CD4-positive, CD25-positive, alpha-beta regulatory T cell (primary cell): Measurements from ENCODE around the gene EDNRB. TPM values are rescaled to one million over a fixed set of nuclear protein-coding genes. Genes with fewer than 3 reads are reported as not detected.

Experiments used
- ATAC-seq, 2 donors: fragments of 150-1000 bp; cut with Tn5 transposase; one replicate each; pipeline ENCODE4 v1.10.0; 2021; ENCODE audit warnings: low read depth in 2 of 2, moderate number of reproducible peaks in 2 of 2, moderate library complexity in 1 of 2
- DNase-seq, 3 donors: peaks; one replicate each; pipeline versions ENCODE4 v3.0.0 to v3.0.0-alpha.2; 2012 to 2022; ENCODE audit warnings: mixed read lengths in 1 of 3
- H3K27ac ChIP-seq: one replicate; pipeline ENCODE4 v1.7.0; 2013; ENCODE audit warnings: mild to moderate bottlenecking, low read length; ENCODE audit not compliant: insufficient read depth, poor library complexity, severe bottlenecking
- H3K27me3 ChIP-seq: one replicate; pipeline ENCODE4 v1.7.0; 2013; ENCODE audit warnings: low read length; ENCODE audit not compliant: control insufficient read depth, insufficient read depth
- H3K36me3 ChIP-seq: one replicate; pipeline ENCODE4 v1.7.0; 2013; ENCODE audit warnings: mild to moderate bottlenecking, low read length, moderate library complexity; ENCODE audit not compliant: control insufficient read depth, insufficient read depth
- H3K4me1 ChIP-seq: 2 replicates; pipeline ENCODE4 v1.7.0; 2013; ENCODE audit warnings: mild to moderate bottlenecking, low read length; ENCODE audit not compliant: insufficient read depth, control insufficient read depth, poor library complexity, severe bottlenecking
- H3K4me3 ChIP-seq: one replicate; pipeline ENCODE4 v1.7.0; 2013; ENCODE audit warnings: low read depth, mild to moderate bottlenecking, low read length, moderate library complexity
- H3K9me3 ChIP-seq, 2 experiments: 1 replicate in 1 of 2; 2 replicates in 1 of 2; pipeline ENCODE4 v1.7.0; 2013; ENCODE audit warnings: low read length in 2 of 2, mild to moderate bottlenecking in 1 of 2, moderate library complexity in 1 of 2; ENCODE audit not compliant: control insufficient read depth in 2 of 2
- H3K27ac Mint-ChIP-seq, 3 donors: one replicate each; pipeline ENCODE4 v1.8.0; 2020 to 2022; ENCODE audit warnings: mild to moderate bottlenecking in 3 of 3, mixed read lengths in 3 of 3, moderate library complexity in 2 of 3
- H3K27me3 Mint-ChIP-seq: one replicate; pipeline ENCODE4 v1.8.0; 2022; ENCODE audit warnings: mild to moderate bottlenecking, mixed read lengths
- H3K36me3 Mint-ChIP-seq: one replicate; pipeline ENCODE4 v1.8.0; 2020; ENCODE audit warnings: mixed read lengths
- H3K4me1 Mint-ChIP-seq, 4 donors: one replicate each; pipeline ENCODE4 v1.8.0; 2020 to 2022; ENCODE audit warnings: mixed read lengths in 4 of 4, mild to moderate bottlenecking in 1 of 4
- H3K4me3 Mint-ChIP-seq, 4 donors: one replicate each; pipeline ENCODE4 v1.8.0; 2020 to 2022; ENCODE audit warnings: mild to moderate bottlenecking in 4 of 4, mixed read lengths in 4 of 4, moderate library complexity in 3 of 4
- H3K9me3 Mint-ChIP-seq, 7 donors: one replicate each; pipeline ENCODE4 v1.8.0; 2020 to 2022; ENCODE audit warnings: mixed read lengths in 7 of 7, mild to moderate bottlenecking in 3 of 7, moderate library complexity in 2 of 7
- polyA plus RNA-seq, 4 donors: library from polyadenylated mRNA; unstranded; fragments of 300-500 nt; fragmentation: Illumina TruSeq; gene quantifications; one replicate each; pipeline ENCODE4 v1.2.3, GENCODE V29; 2021
- total RNA-seq: library from RNA; stranded (reverse); gene quantifications from one replicate; pipeline ENCODE4 v1.2.3, GENCODE V29; 2022

The EDNRB gene
- total and polyA plus RNA-seq, 5 donors from 2014 or later, result not detected

GRCh38 chr13:77874406-77874805 is 44.2 kb downstream of the EDNRB start:
- Mint-ChIP-seq H3K27me3 (peaks cover 10% of the 10 kb centered on the region), H3K4me1 (no peaks in the 10 kb centered on the region), H3K27ac (no peak overlapping the region), H3K9me3 (peaks cover 0 to 2% (median 0%) of the 10 kb centered on the region in 7 donors), H3K4me3 (no peak overlapping the region), H3K36me3 (no peaks in the 10 kb centered on the region)
- ATAC-seq, result no peak
- Histone ChIP-seq H3K27me3 (no peaks in the 10 kb centered on the region), H3K36me3 (no peaks in the 10 kb centered on the region), H3K4me3 (no peak overlapping the region), H3K27ac (no peak overlapping the region), H3K9me3 (no peaks in the 10 kb centered on the region), H3K4me1 (no peaks in the 10 kb centered on the region)
- no peak for DNase-seq

DNA sequence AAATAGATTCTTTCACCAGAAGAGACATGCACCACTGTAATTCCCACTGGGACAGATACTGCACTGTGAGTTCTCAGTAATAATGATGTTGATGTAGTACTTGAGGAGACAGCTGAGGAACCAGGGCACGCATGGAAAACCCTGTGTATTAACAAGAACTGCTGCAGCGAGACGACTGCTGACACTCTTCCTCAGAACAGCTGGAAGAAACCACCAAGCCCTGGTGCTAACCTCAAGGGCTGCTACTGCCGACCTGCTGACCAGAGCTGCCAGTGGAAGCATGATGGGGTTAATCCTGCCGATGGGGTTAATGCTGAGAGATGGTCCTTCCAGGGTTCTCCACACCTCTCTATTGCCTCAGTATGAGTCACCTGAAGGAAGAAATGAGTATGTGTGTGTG is 45.6 kb downstream of the EDNRB start:
- H3K27ac ChIP-seq, result no peak overlapping the region
- no peaks in the 10 kb centered on the region for H3K27me3 ChIP-seq
- peaks cover 0 to 6% (median 2%) of the 10 kb centered on the region in 7 donors for H3K9me3 Mint-ChIP-seq
- H3K27ac Mint-ChIP-seq, result no peak overlapping the region
- no peak for DNase-seq
- no peak overlapping the region for H3K4me3 ChIP-seq
- no peaks in the 10 kb centered on the region for H3K9me3 ChIP-seq
- no peaks in the 10 kb centered on the region for H3K36me3 ChIP-seq
- ATAC-seq, result no peak
- no peaks in the 10 kb centered on the region for H3K36me3 Mint-ChIP-seq
- no peak overlapping the region for H3K4me3 Mint-ChIP-seq
- peaks cover 14% of the 10 kb centered on the region for H3K27me3 Mint-ChIP-seq
- H3K4me1 ChIP-seq, result no peaks in the 10 kb centered on the region
- H3K4me1 Mint-ChIP-seq, result no peaks in the 10 kb centered on the region

- no peak for ATAC-seq
Observed at GRCh38 chr13:77871596-77871995, 47.0 kb downstream of the EDNRB start.

GRCh38 chr13:77868717-77869116 is 49.9 kb downstream of the EDNRB start:
- no peaks in the 10 kb centered on the region for H3K27me3 ChIP-seq
- Mint-ChIP-seq H3K36me3 (no peaks in the 10 kb centered on the region), H3K9me3 (peaks cover 0 to 10% (median 6%) of the 10 kb centered on the region in 7 donors), H3K27me3 (peaks cover 4% of the 10 kb centered on the region), H3K27ac (no peak overlapping the region), H3K4me1 (no peaks in the 10 kb centered on the region), H3K4me3 (no peak overlapping the region)
- no peak overlapping the region for H3K4me3 ChIP-seq
- no peaks in the 10 kb centered on the region for H3K9me3 ChIP-seq
- H3K36me3 ChIP-seq, result no peaks in the 10 kb centered on the region
- DNase-seq, result no peak
- no peaks in the 10 kb centered on the region for H3K4me1 ChIP-seq
- no peak overlapping the region for H3K27ac ChIP-seq
- ATAC-seq, result no peak

More at GRCh38 chr13:77871596-77871995, 47.0 kb downstream of the EDNRB start:
- Histone ChIP-seq H3K4me1 (no peaks in the 10 kb centered on the region), H3K9me3 (no peaks in the 10 kb centered on the region), H3K27ac (no peak overlapping the region), H3K27me3 (no peaks in the 10 kb centered on the region), H3K36me3 (no peaks in the 10 kb centered on the region), H3K4me3 (no peak overlapping the region)
- no peak for DNase-seq
- H3K27ac Mint-ChIP-seq, result no peak overlapping the region
- H3K4me1 Mint-ChIP-seq, result no peaks in the 10 kb centered on the region
- H3K27me3 Mint-ChIP-seq, result peaks cover 9% of the 10 kb centered on the region
- H3K36me3 Mint-ChIP-seq, result no peaks in the 10 kb centered on the region
- H3K4me3 Mint-ChIP-seq, result no peak overlapping the region
- H3K9me3 Mint-ChIP-seq, result peaks cover 0 to 10% (median 6%) of the 10 kb centered on the region in 7 donors

GRCh38 chr13:77866971-77867370 is 51.7 kb downstream of the EDNRB start:
- H3K4me3 Mint-ChIP-seq, result no peak overlapping the region

GRCh38 chr13:77865622-77866021 is 53.0 kb downstream of the EDNRB start:
- H3K27ac Mint-ChIP-seq, result no peak overlapping the region
- H3K9me3 Mint-ChIP-seq, result peaks cover 0 to 10% (median 7%) of the 10 kb centered on the region in 7 donors
- Histone ChIP-seq H3K4me3 (no peak overlapping the region), H3K27ac (no peak overlapping the region), H3K9me3 (no peaks in the 10 kb centered on the region), H3K4me1 (no peaks in the 10 kb centered on the region), H3K36me3 (no peaks in the 10 kb centered on the region), H3K27me3 (no peaks in the 10 kb centered on the region)
- no peaks in the 10 kb centered on the region for H3K4me1 Mint-ChIP-seq
- peaks cover 4% of the 10 kb centered on the region for H3K27me3 Mint-ChIP-seq
- H3K4me3 Mint-ChIP-seq, result no peak overlapping the region
- no peaks in the 10 kb centered on the region for H3K36me3 Mint-ChIP-seq
- DNase-seq, result no peak
- no peak for ATAC-seq

More at GRCh38 chr13:77866971-77867370, 51.7 kb downstream of the EDNRB start:
- Mint-ChIP-seq H3K27ac (no peak overlapping the region), H3K27me3 (peaks cover 4% of the 10 kb centered on the region), H3K9me3 (peaks cover 0 to 10% (median 6%) of the 10 kb centered on the region in 7 donors), H3K4me1 (no peaks in the 10 kb centered on the region), H3K36me3 (no peaks in the 10 kb centered on the region)
- ATAC-seq, result no peak
- no peak for DNase-seq
- Histone ChIP-seq H3K4me3 (no peak overlapping the region), H3K27me3 (no peaks in the 10 kb centered on the region), H3K4me1 (no peaks in the 10 kb centered on the region), H3K9me3 (no peaks in the 10 kb centered on the region), H3K27ac (no peak overlapping the region), H3K36me3 (no peaks in the 10 kb centered on the region)

DNA sequence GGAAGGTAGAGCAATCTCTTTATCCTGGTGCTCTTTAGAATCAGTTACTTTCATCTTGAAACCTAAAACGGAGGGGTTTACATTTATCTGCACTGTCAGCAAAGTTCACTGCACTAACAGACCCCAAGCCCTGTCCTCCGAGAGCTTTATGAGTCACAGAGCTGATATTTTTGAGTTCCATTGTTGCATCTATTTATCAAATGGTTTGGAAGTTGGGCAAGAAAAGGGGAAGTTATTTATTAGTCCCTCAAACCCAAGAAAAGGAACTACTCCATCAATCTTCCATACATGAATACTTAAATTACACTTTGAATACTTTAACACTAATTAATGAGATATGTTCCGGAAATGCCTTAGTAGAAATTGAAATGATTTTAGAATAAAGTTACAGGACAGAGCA is 55.5 kb downstream of the EDNRB start:
- H3K27me3 ChIP-seq, result peaks cover 4% of the 10 kb centered on the region
- H3K27me3 Mint-ChIP-seq, result no peaks in the 10 kb centered on the region
- H3K4me3 Mint-ChIP-seq, result no peak overlapping the region
- no peak overlapping the region for H3K27ac Mint-ChIP-seq
- ATAC-seq, result no peak
- no peaks in the 10 kb centered on the region for H3K36me3 Mint-ChIP-seq
- no peaks in the 10 kb centered on the region for H3K9me3 ChIP-seq
- no peaks in the 10 kb centered on the region for H3K4me1 ChIP-seq
- H3K9me3 Mint-ChIP-seq, result peaks cover 0 to 9% (median 3%) of the 10 kb centered on the region in 7 donors
- no peak overlapping the region for H3K4me3 ChIP-seq
- H3K4me1 Mint-ChIP-seq, result no peaks in the 10 kb centered on the region
- no peak overlapping the region for H3K27ac ChIP-seq
- no peaks in the 10 kb centered on the region for H3K36me3 ChIP-seq
- DNase-seq, result no peak

DNA sequence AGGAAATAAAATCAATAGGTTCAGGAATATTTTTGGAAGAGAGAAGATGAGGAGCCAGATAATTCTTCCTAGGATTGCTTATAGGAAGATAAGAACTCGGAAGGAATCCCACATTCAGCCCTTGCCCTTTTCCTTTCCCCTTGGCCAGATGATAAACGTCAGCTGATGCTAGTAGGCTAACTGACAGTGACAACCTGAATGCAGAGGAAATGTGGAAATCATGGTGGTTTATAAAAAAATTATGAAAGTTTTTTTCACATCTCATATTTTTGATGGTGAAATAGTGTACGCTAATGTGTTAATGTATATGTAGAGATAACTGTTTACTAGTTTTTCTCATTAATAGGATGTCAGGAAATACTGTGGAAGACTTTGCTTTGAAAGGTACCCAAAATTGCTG is 56.9 kb downstream of the EDNRB start:
- no peaks in the 10 kb centered on the region for H3K9me3 ChIP-seq
- Mint-ChIP-seq H3K36me3 (no peaks in the 10 kb centered on the region), H3K4me1 (no peaks in the 10 kb centered on the region), H3K4me3 (no peak overlapping the region), H3K27me3 (peaks cover 4% of the 10 kb centered on the region), H3K9me3 (peaks cover 0 to 4% (median 0%) of the 10 kb centered on the region in 7 donors), H3K27ac (no peak overlapping the region)
- peaks cover 4% of the 10 kb centered on the region for H3K27me3 ChIP-seq
- H3K4me1 ChIP-seq, result no peaks in the 10 kb centered on the region
- DNase-seq (no peak), ATAC-seq (no peak)
- no peak overlapping the region for H3K27ac ChIP-seq
- no peak overlapping the region for H3K4me3 ChIP-seq
- H3K36me3 ChIP-seq, result no peaks in the 10 kb centered on the region
